Renal pelvis (tissue), 4 donors: ENCODE results near the gene PRKCH. TPM values are rescaled to one million over a fixed set of nuclear protein-coding genes. Genes with fewer than 3 reads are reported as not detected.
A peak's percentile ranks its signal among the peaks of the same experiment; 100 is the strongest.
"Not testable (repeated sequence)": the region's sequence is repeated elsewhere in the genome, so short reads cannot be mapped to it uniquely, and the experiment has no call there.

ENCODE experiments used
- DNase-seq: peaks from one replicate; pipeline ENCODE4 v3.0.0-alpha.2; 2013
- polyA plus RNA-seq, 3 donors: library from polyadenylated mRNA; unstranded; fragments of 120-200 nt; gene quantifications; one replicate each; pipeline ENCODE4 v1.2.1, GENCODE V29; 2013; ENCODE audit not compliant: insufficient read length in 3 of 3

PRKCH gene
- polyA plus RNA-seq, 3 donors = 15.5 to 22.6 (median 15.8) TPM

DNA sequence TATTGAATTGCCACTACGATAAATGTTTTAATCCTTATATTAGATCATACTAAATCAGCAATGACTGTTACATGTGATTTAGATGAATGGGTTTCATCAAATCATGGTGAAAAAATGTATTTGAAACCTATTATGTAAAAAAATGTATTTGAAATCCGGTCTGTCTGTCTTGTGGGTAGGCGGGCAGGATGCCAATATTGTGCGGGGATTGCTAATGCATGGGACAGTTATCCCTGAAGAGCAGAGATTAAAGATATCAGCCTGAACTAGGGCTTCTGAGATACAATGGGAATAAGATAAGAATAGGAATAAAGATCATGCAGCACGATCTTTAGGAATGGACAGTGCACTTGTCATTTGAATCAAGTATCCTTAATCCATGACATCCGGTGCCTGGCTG, 134.0 kb downstream of the PRKCH start:
- DNase-seq = no peak

DNA sequence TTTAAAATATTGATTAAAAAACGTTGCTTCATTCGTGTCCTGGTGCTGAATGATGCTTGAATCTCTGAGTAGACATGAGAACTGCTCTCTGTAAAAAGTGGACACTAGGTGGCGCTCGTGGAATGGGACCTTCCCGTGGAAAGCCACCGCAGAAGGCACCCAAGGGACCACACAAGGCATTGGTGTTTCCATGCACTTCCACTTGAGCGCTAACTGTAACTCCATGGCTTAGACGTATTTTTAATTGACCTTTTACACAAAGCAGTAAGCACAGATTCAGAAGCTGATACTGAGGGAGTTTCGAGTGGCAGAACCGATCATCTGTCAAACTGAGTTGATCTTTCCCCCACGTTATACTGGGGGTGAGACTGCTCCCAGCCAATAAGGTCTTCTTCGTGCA, 135.3 kb downstream of the PRKCH start:
- peak; percentile 54 for DNase-seq

DNA sequence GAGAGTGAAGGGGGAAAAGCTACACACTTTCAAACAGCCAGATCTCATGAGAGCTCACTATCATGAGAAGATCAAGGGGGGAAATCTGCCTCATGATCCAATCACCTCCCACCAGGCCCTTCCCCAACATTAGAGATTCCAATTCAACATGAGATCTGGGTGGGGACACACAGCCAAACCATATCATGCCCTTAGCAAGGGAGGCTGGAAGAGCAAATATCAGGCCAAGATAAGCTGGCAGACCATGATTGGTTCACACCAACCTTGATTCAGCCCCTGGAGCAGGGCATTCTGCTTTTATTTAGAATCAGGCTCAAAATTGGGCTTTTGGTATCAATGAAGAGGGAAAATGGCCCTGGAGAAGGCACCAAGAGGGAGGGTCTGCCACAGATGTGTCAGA, 137.4 kb downstream of the PRKCH start:
- DNase-seq = no peak

DNA sequence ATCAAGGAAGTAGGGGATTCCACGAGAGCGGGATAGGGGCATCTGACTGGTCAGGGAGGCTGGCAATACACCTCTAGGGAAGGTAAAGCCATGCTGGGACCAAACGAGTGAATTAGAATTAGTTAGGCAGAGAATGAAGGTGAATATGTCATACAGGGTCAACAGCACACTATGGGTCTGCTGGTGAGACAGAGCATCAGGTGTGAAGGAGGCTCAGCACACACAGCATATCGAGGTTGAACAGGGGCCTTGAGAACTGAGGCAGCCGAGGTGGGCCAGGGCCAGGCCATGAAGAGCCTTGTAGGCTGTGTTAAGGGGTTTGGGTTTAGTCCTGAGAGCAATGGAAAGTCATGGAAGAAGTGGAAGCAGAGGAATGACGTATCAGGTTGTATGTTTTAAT, 137.8 kb downstream of the PRKCH start:
- DNase-seq = no peak

DNA sequence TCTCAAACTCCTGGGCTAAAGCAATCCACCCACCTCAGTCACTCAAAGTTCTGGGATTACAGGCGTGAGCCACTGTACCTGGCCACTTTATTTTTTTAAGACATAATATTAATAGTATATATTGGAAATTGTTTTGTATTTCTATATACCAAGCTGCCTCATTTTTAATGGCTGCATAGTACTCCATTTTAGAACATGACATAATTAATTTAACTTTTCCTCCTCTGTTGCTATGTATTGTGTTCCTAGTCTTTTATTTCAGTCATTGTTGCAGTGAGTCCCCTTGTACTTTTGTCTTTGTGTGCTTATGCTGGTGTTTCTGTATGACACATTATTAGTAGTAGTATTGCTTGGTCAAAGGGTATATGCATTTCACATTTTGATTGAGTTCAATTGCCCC, 138.7 kb downstream of the PRKCH start:
- DNase-seq = no peak

DNA sequence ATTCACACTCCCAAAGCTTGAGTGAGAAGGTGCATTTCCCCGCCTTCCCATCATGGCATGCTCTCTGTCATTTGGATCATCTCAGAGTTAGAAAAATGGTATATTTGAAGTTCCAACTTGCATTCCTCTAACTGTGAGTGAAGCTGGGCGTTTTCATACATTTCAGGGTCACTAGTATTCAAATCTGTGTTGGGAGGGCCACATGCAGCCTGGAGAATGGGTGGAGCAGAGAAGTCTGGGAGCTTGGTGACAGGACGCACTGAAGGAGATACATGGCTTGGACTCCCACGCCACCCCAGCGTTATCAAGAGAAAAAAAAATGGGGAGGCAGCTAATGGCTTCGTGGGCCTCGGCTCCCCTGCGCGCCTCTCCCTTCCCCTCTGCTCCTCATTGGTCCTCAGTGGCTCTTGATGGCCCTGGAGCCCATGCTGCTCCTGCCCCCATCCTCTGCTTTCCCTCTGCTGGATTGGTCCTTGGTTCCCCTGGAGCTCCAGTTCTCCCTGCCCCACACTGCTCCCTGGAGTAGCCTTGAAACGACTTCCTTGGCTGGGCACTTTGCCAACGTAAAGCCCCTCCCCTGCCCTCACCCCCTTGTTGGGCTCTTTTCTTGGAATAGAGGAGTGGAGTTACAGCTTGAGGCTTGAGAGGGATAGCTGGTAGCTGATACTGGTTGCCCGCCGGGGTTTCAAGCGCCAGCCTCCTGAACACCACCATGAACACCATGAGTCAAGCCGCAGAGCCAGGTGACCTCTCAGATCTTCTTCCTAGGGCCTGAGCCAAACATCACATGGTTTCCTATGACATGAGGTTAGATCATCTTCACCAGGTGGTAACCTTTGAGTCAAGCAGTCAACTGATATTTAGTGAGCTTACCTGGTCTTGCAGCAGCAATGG, 139.6 kb downstream of the PRKCH start:
- DNase-seq = no peak

DNA sequence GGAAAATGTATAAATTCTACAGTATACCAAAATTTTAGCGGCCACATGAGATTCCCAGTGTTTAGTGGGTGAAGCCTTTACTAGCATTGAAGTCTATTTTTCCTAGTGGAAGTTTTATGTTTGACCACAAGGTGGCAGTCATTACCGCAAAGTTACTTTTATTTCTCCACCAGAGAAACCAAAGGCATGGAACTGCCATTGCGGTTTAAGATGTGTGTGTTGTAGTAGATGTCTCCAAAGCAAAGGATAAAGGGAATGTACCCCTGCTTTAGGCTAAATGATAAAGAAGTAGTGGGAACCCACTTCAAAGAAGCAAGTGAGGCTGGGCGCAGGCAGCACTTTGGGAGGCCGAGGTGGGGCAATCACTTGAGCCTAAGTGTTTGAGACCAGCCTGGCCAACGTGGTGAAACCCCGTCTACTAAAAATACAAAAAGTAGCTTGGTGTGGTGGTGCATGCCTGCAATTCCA, 140.5 kb downstream of the PRKCH start:
- DNase-seq = peak; percentile 75

DNA sequence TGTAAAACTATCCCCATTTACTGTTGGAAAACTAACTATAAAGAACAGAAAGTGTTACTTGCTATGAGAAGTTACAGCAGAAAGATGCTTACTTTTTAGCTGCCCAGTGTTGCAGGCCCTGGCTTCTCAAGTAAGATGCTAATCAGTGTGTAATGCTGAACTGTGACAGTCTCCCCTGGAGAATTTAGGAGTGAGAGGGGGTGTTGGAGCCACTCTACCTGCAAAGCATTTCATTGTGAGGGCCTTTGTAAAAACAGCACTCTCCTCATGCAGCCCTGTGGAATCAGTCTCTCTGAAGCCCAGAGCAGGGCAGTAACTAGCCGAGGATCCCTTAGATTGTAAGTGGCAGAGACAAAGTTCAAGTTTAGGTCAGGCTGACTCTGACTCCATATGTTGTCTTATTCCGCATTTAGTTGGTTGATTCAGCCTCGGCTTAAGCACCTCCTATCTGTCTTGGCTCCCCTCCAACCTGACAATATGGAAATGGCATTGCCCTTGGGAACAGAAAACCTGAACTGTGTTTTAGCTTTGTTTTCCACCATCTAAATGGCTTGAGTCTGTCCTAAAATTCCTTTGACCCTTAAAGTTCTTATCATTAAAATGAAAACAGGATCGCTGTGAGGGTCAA, 141.3 kb downstream of the PRKCH start:
- DNase-seq = no peak

DNA sequence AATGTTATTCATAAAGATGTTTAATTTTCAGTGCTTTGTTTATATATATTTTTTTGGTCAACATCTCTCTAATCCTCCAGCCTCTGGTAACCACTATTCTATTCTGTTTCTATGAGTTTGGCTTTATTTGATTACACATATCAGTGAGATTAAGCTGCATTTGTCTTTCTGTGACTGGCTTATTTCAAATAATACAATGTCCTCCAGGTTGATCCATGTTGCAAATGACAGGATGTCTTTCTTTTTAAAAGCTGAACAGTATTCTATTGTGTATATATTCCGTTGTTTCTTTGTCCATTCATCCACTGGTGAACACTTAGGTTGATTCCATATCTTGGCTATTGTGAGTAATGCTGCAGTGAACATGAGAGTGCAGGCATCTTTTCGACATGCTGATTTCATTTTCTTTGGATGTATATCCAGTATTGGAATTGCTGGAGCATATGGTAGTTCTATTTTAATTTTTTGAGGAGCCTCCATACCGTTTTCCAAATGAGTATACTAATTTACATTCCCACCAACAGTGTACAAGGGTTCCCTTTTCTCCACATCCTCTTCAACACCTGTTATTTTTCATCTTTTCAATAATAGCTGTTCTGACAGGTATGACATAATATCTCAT, 142.4 kb downstream of the PRKCH start:
- DNase-seq = no peak

DNA sequence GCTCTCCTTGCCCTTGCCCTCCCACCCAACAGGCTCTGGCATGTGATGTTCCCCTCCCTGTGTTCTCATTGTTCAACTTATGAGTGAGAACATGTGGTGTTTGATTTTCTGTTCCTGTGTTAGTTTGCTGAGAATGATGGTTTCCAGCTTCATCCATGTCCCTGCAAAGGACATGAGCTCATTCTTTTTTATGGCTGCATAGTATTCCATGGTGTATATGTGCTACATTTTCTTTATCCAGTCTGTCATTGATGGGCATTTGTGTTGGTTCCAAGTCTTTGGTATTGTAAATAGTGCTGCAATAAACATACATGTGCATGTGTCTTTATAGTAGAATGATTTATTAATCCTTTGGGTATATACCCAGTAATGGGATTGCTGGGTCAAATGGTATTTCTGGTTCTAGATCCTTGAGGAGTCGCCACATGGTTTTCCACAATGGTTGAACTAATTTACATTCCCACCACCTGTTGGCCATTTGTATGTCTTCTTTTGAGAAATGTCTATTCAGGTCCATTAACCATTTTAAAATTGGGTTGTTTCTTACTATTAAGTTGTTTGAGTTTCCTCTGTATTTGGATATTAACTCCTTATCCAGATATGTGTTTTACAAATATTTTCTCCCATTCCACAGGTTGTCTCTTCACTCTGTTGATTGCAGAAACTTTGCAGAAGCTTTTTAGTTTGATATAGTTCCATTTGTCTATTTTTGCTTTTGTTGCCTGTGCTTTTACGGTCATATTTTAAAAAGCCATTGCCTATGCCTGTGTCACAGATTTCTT, 143.4 kb downstream of the PRKCH start:
- not testable (repeated sequence) for DNase-seq

DNA sequence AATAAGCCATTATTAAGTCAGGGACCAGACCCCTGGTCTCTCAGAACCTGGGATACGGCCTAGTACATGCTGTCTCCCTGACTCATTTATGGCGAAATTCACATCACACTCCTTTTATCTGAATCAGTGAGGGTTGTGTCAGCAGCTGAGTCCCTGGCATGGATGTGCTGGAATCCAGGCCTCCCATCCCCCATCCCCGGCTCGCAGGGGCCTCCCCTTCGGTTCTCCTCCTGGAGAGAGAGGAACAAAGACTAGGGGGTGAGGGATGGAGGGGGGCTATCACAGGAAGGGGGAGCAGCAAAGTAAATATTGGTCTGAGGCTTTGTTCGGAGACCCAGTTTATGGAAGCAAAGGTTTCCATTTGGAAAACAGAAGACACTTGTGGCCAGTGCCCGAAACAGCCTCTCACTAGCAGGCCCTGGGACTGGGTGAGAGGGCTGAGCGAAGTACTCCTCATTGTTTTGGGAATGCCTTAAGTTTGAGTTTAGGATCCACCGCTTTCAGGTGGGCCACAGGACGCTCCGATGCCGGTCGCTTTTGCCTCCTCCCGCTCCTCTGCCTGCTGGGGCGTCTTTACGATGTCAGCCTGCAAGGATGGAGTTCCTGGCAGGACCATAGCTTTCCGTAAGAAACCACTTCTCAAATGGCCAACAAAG, 145.0 kb downstream of the PRKCH start:
- no peak for DNase-seq

DNA sequence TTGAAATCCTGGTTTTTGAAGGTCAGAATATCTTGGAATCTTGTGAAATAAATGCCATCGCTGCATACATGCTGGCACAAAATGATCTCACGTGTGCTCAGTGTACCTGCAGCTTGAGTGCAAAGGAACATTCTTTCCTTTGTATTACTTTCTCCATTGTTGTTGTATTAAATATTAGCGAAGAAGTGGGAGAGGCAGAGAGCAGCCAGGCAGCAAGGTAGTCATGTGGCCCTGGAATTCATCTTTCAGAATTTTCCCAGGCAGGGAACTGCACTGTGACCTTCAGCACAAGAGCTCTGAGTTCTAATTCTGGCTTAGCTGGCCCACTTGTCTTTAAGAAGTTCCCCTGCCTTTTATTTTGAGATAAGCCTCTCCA, 145.5 kb downstream of the PRKCH start:
- no peak for DNase-seq

DNA sequence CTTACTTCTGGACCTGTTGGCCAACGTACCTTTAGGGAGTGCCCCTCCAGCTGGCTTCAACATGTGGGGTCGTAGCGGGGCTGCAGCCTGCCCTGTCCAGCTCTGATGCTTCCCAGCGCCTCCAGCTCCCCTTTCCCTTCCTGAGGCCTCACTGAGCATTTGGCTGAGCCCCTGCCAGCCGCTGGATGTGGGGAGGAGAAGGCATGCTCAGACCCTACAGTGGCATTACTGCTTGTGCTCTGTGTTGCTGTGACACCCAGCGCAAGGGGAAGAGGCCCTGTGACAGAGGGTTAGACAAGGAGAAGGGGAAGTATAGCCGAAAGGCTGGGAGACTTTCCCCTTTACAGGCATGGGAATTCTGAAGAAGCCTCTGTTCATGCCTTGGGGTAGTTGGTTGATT, 145.9 kb downstream of the PRKCH start:
- DNase-seq = no peak

DNA sequence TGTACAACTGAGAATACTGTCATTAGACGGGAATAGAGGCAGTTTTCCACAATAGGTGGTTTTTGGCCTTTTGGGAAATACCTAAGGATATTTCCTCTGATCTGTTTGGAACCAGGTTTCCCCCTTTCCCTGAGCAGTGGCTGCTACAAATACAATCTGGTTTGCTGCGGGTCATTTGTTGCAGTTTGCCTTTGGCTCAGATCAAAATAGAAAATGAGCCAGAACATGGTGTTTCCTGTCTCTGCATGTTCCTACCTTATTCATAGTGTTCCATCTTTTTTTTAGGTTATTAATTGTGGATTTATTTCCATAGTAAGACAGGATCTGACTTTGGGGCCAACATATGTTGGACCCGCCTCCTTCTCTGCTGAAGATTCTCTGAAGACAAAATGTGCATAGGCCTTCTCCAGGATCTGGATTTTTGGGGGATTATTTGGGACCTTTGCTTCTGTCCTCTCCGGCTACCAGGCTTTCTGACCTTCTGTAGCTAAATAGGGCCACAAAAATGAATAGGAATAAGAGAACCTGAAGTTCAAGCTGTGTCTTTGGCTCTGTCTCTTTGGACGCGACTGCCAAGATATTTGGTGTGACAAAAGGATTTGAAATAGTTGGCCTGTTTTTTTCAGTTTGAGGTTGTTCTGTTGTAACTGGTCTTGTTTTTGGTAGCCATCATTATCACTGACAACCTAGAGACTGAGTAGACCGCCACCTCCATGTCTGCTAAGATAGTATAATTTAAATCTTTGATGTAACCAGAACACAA, 146.9 kb downstream of the PRKCH start:
- no peak for DNase-seq

DNA sequence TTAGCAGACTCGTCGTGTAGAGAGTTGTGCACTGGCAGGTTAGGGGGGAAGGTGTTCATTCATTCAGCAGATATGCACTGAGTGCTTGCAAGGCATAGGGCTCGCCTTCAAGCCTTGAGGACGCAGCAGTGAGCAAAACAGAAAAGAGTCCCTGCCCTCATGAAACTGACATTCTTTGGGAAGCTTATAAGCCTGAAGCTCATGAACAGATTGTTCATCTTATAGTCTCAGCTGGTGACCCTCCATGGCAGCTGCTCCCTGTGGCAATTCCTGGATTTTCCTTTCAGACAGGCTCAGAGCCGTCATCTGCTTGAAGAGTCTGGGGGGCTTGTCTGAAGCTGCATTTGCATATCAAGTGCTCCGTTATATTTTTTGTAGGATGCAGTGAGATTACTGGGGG, 148.4 kb downstream of the PRKCH start:
- no peak for DNase-seq

DNA sequence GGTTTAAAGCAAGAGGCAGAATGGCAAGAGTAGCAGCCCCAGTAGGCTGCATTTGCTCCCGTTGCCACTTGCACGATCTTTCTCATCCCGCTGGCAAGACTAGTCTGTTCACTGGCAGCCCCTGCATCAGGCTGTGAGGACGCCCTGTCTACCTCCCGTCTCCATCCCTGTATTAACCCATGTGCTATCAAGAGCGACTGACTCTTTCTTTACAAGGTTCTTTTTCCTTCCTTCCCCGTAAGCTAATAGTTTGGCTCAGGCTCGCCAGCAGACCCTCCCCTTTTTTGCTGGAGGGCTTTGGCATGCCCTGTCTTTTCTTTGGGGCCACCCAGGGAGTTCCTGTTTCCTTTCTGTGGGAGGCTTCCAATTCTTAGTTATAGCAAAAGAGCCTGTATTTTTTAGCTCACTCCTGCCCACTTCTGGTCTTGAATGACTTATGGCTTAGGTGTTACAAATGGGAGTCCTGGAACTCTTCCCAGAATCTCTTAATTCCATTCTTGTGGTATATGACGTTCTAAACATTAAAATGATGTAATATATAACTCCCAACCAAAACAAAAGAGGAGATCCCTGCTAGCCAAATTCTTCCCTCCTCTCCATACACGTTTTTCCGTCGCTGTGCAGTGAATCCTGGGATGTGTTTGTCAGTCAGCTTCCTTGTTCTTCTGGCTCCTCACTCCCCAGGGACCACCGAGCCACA, 149.0 kb downstream of the PRKCH start:
- peak; percentile 44 for DNase-seq

DNA sequence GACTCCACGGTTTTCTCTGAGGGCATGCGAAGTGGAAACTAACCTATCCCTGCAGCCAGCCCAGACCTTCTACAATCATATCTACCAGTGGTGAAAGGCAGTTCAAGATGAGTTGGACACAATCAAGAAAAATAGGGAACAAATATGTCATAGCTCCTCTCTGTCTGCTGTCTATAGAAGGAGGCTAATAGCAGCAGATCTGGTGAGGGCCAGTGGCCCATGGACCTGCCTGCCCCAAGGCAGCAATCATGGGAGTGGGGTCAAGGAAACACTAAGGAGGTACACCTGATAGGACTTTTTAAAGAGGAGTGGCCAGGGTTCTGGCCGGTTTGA, 149.5 kb downstream of the PRKCH start:
- no peak for DNase-seq

DNA sequence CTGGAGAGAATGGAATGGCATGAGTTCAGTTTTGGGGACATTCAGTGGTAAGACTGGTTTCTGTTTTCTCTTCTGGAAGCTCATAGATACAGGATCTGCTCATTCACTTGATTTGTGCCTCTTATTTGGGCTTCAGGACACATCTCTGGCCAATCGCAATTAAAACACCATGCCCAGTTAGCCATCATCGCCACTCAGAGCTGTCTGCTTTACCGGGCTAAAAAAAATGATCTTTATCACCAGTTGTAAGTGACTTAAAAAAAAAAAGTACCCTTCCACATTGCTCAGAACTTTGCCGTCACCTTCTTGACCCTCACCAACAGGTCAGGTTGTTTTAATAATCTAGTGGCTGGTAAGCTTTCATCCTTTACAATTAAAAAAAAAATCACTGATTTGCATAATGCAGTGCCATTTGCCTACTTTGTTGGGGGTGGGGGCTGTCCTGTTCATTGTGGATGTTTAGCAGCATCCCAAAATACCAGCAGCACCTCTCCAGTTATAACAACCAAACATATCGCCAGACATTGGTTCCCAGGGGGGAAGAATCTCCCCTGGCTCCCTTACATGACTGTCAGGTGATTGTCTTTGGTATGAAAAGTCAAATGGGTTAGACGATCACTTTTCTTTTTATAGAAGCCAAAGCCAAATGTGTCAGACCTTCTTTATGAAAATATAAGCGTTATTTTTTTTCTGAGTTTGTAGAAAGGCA, 150.1 kb downstream of the PRKCH start:
- no peak for DNase-seq

DNA sequence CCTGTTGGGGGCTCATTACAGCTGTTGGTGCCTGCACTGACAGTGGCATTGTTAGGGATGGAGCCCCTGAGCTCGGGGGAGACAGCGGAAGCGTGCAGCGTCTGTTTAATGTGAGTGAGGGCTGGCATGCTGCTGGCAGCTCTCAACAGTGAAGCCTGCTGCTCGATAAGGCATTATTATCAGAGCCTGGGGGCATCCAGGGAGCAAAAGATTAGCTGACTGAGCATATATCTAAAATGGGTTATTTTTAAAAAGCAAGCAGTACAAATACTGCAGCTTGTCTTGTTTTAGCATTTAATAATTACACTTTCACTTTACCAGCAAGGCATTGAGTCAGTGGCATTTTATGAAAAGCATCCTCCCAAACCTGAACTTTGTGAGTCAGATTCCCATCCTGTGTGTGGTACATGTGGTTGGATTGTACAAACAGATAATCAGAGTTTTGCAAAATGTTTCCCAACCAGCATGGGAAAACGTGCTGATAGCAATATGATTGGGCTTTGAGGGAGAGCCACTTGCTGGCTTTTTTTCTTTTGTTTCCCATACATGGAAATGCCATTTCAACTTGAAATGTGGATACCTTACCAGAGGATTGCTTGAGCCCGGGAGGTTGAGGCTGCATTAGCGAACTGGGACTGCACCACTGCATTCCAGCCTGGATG, 150.8 kb downstream of the PRKCH start:
- DNase-seq = no peak
